Smooth muscle cell of the brain vasculature (primary cell): ENCODE data around the gene PACRG.

Experiments used
- DNase-seq: peaks from one replicate; pipeline ENCODE4 v3.0.0-alpha.2; 2012; ENCODE audit warnings: low read depth, low spot score

Gene PACRG

DNA sequence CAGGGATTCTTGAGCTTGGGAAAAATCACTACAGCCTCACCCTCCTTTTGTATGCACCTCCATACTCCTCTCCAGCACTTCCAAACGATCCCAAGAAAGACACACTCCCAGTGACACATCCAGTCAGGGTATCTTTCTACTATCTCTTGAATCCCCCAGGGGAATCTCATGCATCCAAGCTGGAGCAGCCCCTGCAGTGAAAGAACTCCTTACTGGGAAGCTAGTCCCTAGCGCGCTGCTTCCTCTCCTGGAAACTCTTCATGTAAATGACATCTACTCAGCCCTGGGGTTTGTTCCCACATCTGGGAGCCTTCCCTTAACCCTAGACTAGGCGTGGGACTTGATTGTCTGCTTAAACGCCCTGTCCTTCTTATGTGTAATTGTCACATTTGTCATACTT is 357.7 kb downstream of the PACRG start:
- no peak for DNase-seq

DNA sequence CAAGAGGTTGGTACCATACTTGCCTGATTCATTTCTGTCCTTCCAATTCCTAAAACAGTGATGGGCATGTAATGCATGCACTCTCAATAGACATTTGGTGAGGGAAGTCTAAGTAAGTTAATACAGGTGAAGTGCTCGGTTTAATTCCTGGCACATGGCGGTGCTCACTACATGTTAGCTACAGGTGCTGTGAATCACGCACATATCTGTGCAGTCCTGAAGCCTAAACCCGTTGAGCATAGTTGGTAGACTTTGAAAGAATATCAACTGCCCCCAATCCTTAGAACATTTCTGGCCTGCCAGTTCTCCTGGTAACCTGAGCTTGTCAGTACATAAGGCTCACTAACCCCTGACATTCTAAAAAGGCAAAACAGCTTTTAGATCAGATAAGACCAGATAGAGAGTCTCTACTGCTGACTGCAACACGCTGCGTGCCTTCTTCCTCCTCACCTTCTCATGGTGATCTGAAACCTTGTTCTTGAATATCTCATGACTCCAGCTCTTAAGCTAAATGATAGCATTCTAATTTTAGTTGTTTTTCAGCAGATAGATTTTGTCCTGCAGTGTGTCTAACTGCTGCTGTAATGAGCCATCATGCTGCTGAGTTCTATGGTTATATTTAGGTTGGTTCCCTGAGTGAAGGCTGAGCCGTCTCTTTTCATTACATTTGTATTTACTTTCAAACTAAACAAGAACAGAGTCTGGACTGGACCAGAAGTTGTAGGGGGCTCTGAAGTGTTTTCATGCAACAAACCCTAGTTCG is 358.3 kb downstream of the PACRG start:
- DNase-seq, result no peak

DNA sequence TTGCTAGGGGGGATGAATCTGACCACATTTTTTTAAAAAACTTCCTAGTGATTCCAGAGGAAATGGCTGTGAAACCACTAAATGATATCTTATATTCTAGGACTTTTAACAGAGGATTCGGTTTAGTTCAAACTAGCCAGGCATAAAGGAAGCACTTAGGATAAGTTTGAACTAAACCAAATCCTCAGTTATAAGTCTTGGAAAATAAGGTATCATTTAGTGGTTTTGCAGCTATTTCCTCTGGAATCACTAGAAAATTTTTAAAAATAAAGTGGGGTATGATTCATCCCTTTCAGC is 358.8 kb downstream of the PACRG start:
- DNase-seq, result no peak

DNA sequence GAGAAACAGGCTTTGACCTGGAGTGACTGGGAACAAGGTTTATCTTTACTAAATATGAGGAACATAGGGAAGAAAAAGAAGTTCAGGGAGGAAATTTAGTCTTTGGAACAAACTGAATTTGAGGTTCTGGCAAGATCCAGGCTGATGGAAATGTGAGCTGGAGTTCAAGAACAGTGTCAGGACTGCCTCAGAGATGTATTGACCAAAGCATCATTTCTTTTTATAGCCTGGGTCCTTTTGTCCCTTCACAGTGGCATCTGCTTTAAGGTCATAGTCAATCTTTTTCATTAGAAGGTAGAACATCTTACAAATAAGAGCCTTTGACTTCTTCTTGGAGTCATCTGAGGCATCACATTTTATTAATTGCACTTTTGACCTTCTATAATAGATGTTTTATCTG is 360.2 kb downstream of the PACRG start:
- no peak for DNase-seq

DNA sequence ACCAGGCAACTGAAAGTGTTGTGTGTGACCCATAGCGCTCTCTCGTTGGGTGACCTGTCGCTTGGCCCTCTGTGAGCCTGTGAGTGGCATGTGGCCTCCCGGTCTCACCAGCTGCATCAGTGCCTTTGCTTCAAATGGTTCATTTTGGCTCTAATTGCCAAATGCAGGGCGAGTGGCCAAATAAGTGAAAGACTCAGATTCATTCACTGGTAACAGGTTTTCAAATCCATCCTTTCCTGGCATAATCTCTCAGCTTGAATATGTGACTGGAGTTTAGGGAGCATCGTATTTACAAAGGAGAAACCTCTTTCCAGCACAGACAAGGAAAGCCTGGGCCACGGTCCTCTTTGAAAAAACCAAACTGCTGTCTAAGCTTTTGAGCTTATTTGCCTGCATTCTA is 365.1 kb downstream of the PACRG start:
- DNase-seq, result no peak

DNA sequence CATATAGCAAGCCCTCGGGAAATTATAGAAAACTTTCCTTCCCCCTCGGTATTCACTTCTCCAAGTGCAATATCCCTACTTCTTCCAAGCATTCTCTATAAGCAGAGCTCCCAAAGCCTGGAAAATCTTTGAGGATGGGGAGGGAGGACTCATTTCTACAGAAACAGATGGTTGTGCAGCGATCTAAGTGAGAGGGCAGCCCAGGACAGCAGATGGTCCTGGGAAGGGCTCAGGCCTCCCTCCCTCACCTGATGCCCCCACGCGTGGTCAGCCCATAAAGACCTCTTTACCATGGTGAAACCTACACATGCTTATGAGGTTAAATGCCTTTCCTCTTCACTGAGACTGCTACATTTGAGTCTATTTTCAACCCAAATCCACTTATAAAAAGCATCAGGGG is 367.1 kb downstream of the PACRG start:
- DNase-seq, result no peak

DNA sequence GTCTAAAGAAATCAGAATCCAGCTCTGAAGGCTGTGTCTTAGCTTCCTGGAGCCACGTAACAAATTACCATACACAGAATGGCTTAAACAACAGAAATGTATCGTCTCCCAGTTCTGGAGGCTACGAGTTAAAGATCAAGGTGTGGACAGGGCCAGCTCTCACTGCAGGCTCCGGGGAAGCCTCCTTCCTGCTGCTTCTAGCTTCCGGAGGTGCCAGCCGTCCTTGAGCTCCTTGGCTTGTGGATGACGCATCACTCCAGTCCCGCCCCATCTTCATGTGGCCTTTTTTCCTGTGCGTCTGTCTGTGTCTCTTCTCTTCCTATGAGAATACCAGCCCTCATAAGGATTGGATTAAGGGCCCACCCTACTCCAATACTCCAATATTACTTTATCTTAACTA is 367.6 kb downstream of the PACRG start:
- no peak for DNase-seq

DNA sequence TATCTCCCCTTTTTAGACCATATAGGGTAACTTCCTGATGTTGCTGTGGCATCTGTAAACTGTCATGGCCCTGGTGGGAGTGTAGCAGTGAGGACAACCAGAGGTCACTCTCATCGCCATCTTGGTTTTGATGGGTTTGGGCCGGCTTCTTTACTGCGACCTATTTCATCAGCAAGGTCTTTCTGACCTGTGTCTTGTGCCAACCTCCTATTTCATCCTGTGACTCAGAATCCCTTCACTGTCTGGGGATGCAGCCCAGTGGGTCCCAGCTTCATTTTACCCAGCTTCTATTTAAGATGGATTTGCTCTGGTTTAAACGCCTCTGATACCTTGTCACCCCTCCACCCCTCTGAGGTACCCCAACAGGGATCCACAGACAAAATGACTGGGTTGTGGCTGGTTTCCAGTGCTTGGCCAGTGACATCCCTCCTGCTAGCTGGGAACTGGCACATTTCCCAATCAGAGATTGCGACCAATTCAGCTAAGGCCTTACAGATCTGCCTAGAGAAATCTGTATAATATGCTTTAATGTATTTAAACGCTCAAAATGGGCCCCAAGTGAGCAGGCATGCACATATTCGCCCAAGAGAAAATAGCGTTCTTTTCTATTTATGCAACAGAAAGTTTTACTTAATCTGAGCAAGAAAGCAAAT is 371.2 kb downstream of the PACRG start:
- DNase-seq, result no peak

DNA sequence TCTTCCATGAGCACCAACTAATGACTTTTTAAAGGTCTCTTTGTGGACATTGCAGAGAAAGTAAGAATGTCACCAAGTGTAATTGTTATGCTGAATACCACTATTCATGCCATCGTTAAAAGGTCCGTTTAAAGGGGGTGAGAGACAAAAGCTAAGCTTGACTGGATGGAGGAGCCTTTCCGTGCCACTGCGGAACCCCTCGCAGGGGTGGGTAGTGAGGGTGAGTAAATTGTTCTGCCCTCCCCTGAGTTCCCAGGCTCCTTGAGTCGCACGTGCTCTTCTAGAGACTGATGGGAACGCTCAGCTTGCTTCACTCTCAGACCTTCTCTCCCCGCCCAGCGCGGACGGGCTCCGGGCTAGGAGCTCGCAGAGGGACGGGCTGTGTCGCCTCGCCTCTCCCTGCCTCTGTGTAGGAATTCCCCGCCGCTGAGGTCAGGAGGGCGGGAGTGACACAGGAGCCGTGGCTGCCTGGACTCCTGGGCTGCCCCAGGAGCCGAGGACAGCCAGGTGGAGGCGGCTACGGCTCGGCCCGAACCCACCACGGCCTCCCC is 371.9 kb downstream of the PACRG start:
- DNase-seq, result no peak

DNA sequence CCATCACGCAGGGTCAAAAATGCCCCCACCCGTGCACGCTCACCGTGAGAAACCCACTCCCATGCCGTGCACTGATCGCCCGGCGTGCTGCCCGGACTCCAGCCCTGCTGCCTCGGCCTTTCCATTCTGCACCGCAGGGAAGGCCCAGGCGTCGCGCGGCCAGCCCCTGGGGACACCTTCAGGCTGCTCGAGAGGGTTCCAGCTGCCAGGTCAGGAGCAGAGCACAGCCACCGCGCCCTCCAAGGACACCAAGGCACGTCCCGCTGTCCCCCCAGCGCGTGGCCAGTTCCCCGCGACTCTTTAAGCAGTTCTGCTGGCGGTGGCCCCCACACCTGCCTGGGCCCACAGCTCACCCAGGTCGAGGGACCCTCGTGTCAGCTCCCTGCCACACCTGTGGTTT is 372.5 kb downstream of the PACRG start:
- no peak for DNase-seq

DNA sequence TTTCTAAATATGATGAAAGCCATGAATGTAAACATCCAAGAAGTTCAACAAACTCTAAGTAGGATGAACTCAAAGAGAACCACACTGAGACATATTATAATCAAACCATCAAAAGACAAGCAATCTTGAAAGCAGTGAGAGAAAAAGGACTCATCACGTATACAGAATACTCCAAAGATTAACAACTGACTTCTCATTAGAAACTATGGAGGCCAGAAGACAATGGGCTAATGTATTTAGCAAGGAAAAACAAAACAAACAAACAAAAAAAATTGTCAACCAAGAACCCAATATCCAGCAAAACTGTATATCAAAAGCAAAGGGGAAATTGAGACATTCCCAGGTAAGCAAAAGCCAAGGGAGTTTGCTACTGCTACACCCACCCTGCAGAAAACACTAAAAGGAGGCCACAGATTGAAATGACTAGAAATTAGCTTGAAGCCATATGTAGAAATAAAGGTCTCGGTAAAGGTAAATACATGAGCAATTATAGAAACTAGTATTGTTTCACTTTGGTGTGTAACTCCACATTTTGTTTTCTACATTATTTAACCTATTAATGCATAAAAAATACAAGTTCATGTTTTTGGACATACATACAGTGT is 385.7 kb downstream of the PACRG start:
- no peak for DNase-seq

DNA sequence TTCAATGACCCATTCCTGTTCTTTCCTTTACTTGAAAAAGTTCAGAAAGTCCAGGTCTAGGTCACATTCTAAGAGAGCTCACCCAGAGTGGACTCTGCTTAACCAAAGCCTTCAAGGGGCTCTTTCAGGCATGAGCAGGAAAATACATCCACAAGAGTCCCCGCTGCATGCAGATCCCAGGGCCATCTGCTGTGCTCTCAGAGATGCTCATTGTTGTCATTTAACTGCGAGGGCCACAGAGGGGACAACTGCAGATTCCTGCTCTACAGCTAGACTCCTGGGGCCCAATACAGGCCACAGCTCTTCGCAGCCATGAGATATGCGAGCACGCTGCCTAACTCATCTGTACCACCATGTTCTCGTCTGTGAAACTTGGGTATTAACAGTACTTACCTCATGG is 391.2 kb downstream of the PACRG start:
- no peak for DNase-seq

DNA sequence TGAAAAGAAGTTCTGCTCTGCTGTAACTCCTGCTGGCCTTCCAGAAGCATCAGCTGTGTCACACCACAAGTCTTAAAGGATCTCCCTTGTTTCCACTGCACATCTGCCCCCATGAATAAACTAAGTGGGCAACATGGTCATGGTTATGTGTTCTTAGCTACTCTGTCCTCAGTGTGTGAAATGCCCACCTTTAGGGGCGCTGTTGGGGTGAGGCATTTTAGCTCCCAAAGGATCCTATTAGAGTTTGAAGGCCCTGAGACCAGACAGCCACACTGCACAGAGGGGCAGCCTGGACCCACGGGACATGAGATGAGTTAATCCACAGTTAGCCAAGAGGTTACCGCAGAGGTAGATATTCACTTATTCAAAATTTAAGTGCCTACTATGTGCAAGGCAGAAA is 392.4 kb downstream of the PACRG start:
- DNase-seq, result no peak

DNA sequence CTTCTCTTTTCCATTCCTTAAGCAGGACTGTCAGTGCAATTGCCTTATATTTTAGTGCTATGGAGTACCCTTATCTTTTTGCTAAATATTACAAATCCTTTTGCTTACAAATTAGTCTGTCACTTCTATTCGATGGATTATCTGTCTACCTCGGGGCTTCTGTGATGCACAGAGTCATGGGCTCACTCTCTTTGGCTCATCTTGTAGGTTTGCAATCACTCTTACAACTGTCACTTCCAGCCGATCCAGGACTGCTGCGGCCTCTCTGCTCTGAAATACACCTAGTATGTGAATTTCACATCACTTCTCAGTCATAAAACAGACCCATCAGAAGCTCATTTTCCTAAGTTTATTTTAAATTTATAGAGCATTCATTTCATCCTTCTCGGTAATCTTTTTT is 393.5 kb downstream of the PACRG start:
- no peak for DNase-seq

DNA sequence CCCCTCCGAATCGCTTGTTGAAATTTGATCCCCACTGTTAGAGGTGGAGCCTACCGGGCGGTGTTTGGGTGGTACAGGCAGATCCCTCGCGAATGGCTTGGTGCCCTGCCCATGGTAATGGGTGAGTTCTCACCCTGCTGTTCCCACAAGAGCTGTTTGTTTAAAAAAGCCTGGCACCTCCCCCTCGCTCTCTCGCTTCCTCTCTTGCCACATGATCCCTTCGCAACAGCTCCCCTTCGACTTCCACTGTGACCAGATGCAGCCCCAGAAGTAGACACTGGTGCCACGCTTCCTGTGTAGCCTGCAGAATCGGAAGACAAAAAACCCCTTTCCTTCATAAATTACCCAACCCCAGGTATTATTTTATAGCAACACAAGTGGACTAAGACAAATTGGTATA is 394.6 kb downstream of the PACRG start:
- no peak for DNase-seq

DNA sequence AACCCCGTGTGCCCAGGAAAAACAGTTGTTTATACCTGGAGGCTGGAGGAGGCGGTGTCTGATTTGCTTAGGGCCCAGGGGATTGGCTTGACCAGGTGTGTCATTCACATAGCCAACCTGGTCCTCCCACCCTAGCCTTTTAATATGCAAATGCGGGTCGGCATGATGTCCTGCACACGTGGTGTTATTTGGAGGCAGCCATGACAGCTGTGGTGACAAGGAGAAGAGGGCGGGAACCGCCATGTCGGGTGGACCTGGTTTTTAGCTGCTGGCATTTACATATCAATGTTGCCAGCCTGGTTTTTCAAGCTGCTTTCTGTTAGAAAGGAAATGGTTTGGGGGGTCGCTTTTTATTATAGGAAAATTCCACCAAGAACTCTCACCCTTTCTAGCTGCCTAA is 395.3 kb downstream of the PACRG start:
- DNase-seq, result no peak

DNA sequence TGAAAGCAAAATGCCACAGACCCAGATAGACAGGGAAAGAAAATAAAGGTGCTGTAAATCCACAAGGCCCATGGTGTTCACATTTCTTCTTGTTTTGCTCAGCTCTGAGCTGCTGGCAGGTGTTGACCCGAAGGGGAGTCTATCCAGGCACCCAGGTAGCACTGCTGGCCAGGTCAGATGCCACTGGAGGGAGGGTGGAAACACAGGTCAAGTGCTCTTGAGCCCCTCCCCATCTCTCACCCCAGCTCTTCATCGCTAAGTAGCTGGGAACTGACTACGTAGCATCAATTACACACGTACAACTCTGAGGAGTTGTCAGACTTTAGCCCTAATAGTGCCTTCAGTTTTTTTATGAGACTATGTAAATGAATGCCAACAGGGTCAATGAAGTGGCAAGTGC is 399.0 kb downstream of the PACRG start:
- DNase-seq, result no peak

DNA sequence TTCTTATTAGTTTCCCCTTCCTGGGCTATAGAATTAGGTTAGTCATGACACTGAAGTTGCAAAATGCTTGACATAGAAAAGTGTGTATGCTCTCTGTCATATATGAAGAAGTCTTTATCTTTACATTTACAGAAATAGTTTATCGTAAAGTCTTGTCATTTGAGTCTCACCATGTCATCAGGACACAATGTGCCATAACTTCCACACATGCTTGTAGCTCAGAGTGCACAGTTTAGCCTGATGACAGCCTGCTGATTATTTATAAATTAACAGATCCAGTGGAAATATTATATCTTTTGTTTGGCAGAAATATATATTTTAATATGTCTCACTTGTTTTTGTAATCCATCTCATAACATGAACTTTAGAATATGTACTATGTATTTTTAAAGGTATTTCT is 399.8 kb downstream of the PACRG start:
- no peak for DNase-seq

DNA sequence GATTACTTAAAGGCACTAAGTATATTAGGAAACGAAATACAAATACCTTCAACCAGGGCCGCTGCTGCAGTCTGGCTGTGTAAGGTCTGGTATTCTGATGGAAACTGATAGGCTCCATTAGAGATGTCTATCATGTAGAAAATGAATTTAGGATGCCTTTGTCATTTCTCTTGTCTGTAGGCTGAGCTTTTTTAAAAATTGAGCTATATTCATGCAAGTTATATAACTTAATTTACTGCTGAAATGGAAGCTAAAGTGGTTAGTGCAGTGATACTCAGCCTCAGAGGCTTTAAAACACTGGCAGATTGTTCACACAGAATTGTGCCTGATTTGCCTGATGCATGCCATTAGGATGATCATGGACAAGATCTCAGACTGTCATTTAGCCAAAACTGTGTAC is 400.6 kb downstream of the PACRG start:
- DNase-seq, result no peak

DNA sequence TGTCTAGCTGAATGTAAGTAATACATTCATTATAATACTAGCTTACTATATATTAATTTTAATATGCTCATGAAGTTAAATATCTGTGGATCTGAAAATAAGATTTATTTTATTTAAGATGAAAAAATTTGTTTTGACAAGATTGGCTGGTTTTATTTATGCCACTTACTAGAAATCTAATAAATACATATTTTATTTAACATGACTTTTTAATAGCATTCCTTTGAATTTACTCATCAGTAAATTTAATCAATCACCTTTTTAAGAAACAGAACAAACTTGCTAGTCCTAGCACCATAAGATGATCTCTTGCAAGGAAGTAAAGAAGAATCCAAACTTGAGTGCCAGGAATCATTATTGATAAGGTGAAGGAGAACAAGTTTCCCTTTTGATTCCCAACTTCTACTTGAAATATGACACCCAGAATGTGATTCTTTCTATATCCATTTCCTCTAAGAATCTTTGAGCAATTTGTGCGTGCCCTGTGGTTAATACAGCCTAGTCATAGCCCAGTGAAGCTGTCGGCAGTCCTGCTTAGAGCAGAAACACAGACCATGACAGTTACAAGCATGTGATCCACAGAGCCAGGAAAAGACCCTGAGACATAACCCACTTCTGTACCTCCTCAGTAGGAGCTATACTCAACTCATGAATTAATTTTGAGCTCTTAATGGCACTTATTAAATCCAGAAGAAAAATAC is 404.4 kb downstream of the PACRG start:
- no peak for DNase-seq

DNA sequence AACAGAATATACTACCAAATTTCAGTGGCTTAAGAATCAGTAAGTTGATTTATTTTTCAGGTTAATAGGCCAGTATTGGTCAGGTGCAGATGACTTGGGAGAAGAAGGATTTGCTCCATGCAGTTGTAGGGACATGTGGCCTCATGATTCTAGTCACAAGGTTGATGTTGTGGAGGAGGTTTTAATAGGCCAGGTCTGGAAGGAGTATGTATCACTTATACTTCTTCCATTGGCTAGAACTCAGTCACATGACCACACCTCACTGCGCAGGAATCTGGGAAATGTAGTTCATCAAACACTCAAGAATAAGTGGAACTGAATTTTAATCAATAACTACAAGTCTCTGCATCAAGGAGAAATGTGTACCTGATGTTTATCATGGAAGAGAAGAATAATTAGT is 405.2 kb downstream of the PACRG start:
- no peak for DNase-seq

DNA sequence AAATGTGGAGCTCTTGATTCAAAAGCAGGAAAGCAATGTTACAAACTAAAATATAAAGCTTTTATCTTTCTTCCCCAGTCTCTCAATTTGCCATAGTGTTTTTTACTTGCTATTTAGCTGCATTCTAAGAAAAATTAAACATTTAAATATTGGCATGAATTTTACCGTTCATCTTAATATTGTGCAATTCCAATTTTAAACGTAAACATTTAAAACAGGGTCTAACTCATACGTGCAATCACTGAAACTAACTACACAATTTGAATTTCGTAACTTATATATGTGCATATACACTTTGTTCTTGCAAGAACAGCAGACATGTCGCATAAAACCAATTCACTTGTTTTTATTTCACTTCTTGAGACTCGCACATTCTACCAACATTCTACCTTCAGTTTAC is 405.9 kb downstream of the PACRG start:
- no peak for DNase-seq
